SK-N-SH treated with all-trans-retinoic acid at 6 μM for 48 hours (cell line): ENCODE measurements around the gene SEC11A.

Experiments used
- BACH2 ChIP-seq: fragments of 250-450 bp; sonication (Bioruptor Pico); IDR thresholded peaks from 2 replicates; pipeline ENCODE4 v1.9.0; 2021; ENCODE audit warnings: mild to moderate bottlenecking, borderline replicate concordance
- OSR1 ChIP-seq: fragments of 250-450 bp; sonication (Bioruptor Pico); IDR thresholded peaks from 2 replicates; pipeline ENCODE4 v1.8.0; 2022; ENCODE audit warnings: moderate library complexity, mild to moderate bottlenecking, inconsistent platforms
- RARB ChIP-seq: fragments of 250-450 bp; sonication (Bioruptor Pico); IDR thresholded peaks from 2 replicates; pipeline ENCODE4 v1.8.0; 2021; ENCODE audit warnings: mild to moderate bottlenecking, moderate library complexity
- SNAI2 ChIP-seq: fragments of 250-450 bp; sonication (Bioruptor Pico); IDR thresholded peaks from 2 replicates; pipeline ENCODE4 v1.5.0; 2020; ENCODE audit warnings: mild to moderate bottlenecking, moderate library complexity
- TCF4 ChIP-seq: fragments of 250-450 bp; sonication (Bioruptor Pico); IDR thresholded peaks from 2 replicates; pipeline ENCODE4 v1.8.0; 2021; ENCODE audit warnings: mild to moderate bottlenecking, moderate library complexity, borderline replicate concordance
- TOX ChIP-seq: fragments of 250-450 bp; sonication (Bioruptor Pico); IDR thresholded peaks from 2 replicates; pipeline ENCODE4 v1.8.0; 2021; ENCODE audit warnings: mild to moderate bottlenecking, moderate library complexity, borderline replicate concordance
- ZC3H10 ChIP-seq: fragments of 250-450 bp; sonication (Bioruptor Pico); IDR thresholded peaks from 2 replicates; pipeline ENCODE4 v1.5.1; 2021; ENCODE audit warnings: mild to moderate bottlenecking, moderate library complexity
- ZNF565 ChIP-seq: fragments of 450-650 bp; formaldehyde crosslinking; conservative IDR thresholded peaks from 2 replicates; pipeline ENCODE4 v1.5.0; 2020; ENCODE audit warnings: low read depth, mild to moderate bottlenecking, moderate library complexity
- TF ChIP-seq, protein P1 (sequence below): fragments of 250-450 bp; sonication (Bioruptor Pico); IDR thresholded peaks from 2 replicates; pipeline ENCODE4 v1.5.0; 2020; ENCODE audit warnings: mild to moderate bottlenecking, moderate library complexity
- TF ChIP-seq, protein P2 (sequence below): fragments of 250-450 bp; sonication (Bioruptor Pico); IDR thresholded peaks from 2 replicates; pipeline ENCODE4 v1.5.1; 2020; ENCODE audit warnings: low read depth, mild to moderate bottlenecking, moderate library complexity
- TF ChIP-seq, protein P3 (sequence below): fragments of 250-450 bp; sonication (Bioruptor Pico); IDR thresholded peaks from 2 replicates; pipeline ENCODE4 v1.8.0; 2020; ENCODE audit warnings: mild to moderate bottlenecking, moderate library complexity, borderline replicate concordance

DNA sequence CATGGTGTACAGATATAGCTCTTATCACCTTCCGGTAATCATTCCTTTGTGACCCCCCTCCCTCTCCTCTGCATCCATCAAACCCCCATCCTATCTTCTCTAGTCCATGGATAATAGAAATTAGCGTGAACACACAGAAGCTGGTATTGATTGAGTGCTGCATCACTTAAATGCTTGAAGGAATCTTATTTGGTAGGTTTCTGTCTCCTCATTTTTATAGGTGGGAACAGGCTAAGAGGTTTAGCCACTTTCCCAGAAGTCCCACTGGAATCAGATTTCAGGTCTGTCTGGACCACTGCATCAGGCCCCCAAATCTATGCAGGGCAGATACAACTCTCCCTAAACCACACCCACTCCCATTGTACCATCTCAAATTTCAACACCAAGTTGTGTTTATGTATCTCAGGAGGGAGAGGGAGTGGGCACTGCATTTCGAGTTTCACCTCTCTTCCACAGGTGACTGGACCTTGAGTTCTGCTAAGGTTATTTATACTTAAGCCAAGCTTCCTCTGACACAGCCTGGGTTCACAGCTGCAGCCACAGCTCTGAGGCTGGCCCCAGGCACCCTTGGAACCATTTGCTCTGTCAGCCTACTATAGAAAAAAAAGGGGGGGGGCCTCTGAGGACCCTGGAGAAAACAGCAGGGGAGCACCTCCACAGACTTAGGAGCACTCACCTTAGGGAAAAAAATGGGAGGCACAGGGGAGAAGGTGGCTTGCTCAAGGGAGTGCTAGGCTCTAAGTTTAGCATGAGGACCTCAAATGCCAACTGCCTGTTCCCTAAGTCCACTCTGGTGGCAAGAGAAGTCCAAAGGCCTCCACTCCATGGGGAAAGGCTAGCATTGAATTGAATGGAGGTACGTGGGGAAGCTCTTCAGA, 55.8 kb downstream of the SEC11A start:
- TF ChIP-seq SNAI2 (CRISPR knock-in tag) = no peak
- TF ChIP-seq ZNF565 (CRISPR knock-in tag) = no peak
- TF ChIP-seq ZC3H10 (CRISPR knock-in tag) = no peak
- no peak for TF ChIP-seq BACH2
- TF ChIP-seq, protein P1, sequence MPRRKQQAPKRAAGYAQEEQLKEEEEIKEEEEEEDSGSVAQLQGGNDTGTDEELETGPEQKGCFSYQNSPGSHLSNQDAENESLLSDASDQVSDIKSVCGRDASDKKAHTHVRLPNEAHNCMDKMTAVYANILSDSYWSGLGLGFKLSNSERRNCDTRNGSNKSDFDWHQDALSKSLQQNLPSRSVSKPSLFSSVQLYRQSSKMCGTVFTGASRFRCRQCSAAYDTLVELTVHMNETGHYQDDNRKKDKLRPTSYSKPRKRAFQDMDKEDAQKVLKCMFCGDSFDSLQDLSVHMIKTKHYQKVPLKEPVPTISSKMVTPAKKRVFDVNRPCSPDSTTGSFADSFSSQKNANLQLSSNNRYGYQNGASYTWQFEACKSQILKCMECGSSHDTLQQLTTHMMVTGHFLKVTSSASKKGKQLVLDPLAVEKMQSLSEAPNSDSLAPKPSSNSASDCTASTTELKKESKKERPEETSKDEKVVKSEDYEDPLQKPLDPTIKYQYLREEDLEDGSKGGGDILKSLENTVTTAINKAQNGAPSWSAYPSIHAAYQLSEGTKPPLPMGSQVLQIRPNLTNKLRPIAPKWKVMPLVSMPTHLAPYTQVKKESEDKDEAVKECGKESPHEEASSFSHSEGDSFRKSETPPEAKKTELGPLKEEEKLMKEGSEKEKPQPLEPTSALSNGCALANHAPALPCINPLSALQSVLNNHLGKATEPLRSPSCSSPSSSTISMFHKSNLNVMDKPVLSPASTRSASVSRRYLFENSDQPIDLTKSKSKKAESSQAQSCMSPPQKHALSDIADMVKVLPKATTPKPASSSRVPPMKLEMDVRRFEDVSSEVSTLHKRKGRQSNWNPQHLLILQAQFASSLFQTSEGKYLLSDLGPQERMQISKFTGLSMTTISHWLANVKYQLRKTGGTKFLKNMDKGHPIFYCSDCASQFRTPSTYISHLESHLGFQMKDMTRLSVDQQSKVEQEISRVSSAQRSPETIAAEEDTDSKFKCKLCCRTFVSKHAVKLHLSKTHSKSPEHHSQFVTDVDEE (CRISPR knock-in tag) = no peak
- TF ChIP-seq TCF4 (CRISPR knock-in tag) = no peak
- TF ChIP-seq RARB (CRISPR knock-in tag) = no peak
- TF ChIP-seq, protein P2, sequence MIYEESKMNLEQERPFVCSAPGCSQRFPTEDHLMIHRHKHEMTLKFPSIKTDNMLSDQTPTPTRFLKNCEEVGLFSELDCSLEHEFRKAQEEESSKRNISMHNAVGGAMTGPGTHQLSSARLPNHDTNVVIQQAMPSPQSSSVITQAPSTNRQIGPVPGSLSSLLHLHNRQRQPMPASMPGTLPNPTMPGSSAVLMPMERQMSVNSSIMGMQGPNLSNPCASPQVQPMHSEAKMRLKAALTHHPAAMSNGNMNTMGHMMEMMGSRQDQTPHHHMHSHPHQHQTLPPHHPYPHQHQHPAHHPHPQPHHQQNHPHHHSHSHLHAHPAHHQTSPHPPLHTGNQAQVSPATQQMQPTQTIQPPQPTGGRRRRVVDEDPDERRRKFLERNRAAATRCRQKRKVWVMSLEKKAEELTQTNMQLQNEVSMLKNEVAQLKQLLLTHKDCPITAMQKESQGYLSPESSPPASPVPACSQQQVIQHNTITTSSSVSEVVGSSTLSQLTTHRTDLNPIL (CRISPR knock-in tag) = no peak
- TF ChIP-seq TOX (CRISPR knock-in tag) = no peak
- TF ChIP-seq, protein P3, sequence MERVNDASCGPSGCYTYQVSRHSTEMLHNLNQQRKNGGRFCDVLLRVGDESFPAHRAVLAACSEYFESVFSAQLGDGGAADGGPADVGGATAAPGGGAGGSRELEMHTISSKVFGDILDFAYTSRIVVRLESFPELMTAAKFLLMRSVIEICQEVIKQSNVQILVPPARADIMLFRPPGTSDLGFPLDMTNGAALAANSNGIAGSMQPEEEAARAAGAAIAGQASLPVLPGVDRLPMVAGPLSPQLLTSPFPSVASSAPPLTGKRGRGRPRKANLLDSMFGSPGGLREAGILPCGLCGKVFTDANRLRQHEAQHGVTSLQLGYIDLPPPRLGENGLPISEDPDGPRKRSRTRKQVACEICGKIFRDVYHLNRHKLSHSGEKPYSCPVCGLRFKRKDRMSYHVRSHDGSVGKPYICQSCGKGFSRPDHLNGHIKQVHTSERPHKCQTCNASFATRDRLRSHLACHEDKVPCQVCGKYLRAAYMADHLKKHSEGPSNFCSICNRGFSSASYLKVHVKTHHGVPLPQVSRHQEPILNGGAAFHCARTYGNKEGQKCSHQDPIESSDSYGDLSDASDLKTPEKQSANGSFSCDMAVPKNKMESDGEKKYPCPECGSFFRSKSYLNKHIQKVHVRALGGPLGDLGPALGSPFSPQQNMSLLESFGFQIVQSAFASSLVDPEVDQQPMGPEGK = no peak
- TF ChIP-seq OSR1 = no peak
